Thyroid gland (tissue), 4 donors: Measurements from ENCODE around the gene MALT1.

ENCODE experiments used
- POLR2A ChIP-seq, 2 donors: fragments of 450-650 bp; IDR thresholded peaks; one replicate each; pipeline ENCODE4 v1.6.1; 2017; ENCODE audit warnings: antibody characterized with exemption in 2 of 2, mild to moderate bottlenecking in 2 of 2, moderate library complexity in 1 of 2
- TF ChIP-seq, protein P1 (sequence below), 6 experiments: fragments of 200-600 bp in 3 of 6; fragments of 450-650 bp in 3 of 6; sonication (generic) in 3 of 6; IDR thresholded peaks; one replicate each; pipeline ENCODE4 v1.5.1; 2016 to 2019; ENCODE audit warnings: antibody characterized with exemption in 6 of 6, mild to moderate bottlenecking in 2 of 6, inconsistent platforms in 1 of 6, moderate library complexity in 1 of 6

DNA sequence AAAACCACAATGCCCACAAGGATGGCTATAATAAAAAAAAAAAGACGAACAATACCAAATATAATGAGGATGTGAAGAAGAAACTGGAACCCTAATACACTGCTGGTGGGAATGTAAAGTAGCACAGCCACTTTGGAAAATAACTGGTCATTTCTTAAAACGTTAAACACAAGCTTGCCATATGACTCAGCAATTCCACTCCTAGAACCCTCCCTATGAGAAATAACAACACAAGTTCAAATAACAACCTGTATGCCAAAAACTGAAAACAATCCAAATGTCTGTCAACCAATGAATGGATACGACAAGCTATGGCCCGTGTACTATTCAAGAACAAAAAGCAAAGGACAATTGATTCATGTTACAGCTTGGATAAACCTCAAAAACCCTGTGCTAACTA, 35.4 kb upstream of the MALT1 start:
- no peak for TF ChIP-seq POLR2A (IDR thresholded peaks at IDR 0.05)
- TF ChIP-seq, protein P1, sequence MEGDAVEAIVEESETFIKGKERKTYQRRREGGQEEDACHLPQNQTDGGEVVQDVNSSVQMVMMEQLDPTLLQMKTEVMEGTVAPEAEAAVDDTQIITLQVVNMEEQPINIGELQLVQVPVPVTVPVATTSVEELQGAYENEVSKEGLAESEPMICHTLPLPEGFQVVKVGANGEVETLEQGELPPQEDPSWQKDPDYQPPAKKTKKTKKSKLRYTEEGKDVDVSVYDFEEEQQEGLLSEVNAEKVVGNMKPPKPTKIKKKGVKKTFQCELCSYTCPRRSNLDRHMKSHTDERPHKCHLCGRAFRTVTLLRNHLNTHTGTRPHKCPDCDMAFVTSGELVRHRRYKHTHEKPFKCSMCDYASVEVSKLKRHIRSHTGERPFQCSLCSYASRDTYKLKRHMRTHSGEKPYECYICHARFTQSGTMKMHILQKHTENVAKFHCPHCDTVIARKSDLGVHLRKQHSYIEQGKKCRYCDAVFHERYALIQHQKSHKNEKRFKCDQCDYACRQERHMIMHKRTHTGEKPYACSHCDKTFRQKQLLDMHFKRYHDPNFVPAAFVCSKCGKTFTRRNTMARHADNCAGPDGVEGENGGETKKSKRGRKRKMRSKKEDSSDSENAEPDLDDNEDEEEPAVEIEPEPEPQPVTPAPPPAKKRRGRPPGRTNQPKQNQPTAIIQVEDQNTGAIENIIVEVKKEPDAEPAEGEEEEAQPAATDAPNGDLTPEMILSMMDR (IDR thresholded peaks at IDR 0.05): no peak
